Fibroblast of skin of back (primary cell): ENCODE data around the gene ZNF516.

Experiments used
- DNase-seq: peaks from one replicate; pipeline ENCODE4 v3.0.0-alpha.2; 2013

Gene ZNF516

GRCh38 chr18:76339246-76339620 lies 155.8 kb downstream of the ZNF516 start:
- DNase-seq, result no peak

DNA sequence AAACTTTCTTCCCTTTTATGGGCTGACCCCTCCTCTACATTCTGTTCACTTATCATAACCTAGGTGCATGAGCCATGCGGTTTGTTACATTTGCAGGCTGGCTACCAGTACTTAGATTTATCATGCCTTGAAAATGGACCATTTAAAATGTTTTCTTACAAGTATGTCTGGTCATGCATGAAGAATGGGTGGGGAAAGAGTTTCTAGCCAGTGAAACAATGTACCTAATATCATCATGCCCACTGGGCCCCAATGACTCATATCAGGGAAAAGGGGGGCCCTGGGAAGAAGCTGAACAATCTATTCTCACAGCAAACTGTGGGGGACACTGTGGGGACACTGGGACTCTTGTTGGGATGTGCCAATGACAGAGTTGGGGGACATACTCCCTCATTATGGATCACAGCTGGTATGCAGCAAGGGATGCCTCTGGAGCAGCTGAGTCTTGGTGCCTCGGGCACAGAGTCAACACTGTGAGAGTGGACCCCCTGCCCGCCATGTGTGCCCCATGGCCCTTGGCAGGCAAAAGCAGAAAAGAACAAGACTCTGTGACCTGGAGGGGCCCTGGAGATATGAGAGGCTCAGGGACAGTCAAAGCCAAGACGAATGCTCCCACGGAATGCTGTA lies 156.3 kb downstream of the ZNF516 start:
- DNase-seq, result no peak

GRCh38 chr18:76338088-76338487 lies 157.0 kb downstream of the ZNF516 start:
- DNase-seq, result no peak

GRCh38 chr18:76335859-76336640 lies 159.0 kb downstream of the ZNF516 start:
- DNase-seq, result no peak

DNA sequence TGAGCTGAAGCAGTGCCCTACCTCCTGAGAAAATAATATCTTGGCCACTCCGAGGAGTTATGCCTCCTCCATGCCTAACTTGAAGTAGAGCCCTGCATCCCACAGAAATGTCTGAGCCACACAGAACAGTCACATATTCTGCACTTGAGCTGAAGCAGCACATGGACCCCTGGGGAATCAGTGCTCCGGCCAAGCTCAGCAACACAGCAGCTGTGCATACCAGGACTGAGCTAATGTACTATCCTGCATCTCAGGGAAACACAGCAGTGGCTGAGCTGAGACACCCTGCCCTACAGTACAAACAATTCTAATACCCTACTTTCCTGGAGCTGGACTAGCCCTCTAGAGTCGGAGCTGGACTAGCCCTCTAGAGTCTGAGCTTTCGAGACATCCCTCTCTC lies 166.9 kb downstream of the ZNF516 start:
- DNase-seq, result no peak

DNA sequence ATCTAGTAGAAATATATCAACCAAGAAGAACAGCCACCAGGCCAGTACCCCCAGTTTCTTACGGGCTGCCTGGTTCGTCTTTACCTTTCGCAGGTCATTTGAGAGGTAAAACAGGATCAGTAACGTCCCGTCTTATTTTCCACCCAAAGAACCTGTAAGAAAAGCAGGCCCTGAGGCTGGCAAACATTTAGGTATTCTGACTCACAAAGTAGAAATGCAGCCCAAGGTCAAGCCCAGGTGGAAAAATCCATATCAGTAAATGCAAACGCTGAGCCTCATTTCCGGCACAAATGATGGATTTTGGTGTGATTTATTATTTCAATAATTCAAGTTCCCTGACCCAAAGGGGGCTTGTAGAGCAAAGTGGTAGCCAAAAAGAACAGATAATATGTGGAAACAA lies 171.2 kb downstream of the ZNF516 start:
- DNase-seq, result no peak

DNA sequence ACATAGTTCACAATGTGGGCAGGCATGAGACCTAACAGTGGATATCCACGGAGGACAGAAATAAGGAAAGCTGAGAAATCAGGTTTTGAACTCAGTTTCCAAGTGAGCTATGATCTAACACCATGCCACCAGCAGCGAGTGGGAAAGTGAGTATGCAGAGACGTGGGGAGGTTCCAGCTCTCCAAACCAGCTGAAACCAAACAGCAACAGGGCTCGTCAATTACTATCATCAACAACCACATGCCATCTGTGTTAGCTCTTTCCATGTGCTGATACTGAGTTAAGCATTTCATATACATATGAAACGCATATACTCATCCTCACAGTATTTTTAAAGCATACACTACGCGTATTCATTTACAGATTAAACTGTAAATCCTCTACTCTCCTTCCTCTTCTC lies 172.4 kb downstream of the ZNF516 start:
- no peak for DNase-seq

DNA sequence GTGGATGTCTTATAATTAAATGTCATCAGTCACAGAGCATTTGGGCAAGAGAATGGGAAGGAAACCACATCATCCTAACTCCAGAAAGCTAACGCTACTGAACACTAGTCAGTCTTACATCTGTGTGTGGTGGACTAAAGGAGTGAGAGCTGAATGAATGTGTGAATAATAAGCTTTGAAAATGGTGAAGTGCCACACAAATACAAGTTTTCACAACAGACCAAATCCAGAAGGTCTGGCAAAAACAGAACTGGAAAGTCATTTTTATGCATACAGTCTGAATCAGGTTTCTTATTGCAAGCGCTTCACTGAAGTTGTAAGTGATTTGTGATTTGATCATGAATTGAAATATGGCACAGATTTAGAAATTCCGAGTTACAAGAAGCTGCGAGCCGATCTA lies 175.7 kb downstream of the ZNF516 start:
- no peak for DNase-seq

GRCh38 chr18:76318607-76319006 lies 176.4 kb downstream of the ZNF516 start:
- DNase-seq, result no peak

DNA sequence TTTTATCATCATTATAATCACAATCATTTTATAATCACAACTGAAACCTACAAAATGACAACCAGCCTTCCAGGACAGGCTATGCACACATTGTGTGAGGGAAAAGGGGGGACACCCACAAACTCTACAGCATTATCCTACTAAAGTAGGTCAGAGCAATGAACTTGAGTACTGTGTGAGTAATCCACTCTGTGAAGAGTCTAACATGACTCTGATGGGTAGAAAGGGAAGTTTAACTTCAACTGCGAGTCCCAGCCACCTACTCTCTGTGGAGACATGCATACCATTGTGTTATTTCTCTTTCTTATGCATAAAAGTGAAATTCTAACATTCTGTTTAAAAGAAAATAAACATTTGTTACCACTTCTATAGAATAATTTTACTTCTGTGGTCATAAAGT lies 177.9 kb downstream of the ZNF516 start:
- no peak for DNase-seq

DNA sequence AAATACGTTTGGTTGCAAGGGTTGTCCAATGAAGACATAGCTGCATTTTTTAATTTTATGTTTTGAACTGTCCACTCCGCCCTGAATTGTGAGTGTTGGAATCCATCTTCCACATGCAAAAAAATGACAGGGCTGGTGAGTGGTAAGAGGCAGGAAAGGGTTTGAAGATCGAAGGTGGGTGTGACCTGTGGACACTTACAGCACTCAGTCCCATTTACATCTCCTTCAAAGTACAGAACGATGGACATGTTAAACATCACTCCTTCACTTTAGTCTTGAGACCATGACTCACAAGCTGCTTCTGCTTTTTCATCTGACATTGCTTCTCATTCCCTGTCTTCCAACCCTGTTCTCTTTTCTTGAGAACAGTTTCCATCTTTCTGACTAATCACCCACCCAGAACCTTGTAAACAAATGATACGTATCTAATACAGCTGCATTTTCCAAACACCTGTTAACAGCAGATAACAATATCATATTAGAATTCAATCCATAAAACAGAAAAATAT lies 179.3 kb downstream of the ZNF516 start:
- DNase-seq, result no peak

DNA sequence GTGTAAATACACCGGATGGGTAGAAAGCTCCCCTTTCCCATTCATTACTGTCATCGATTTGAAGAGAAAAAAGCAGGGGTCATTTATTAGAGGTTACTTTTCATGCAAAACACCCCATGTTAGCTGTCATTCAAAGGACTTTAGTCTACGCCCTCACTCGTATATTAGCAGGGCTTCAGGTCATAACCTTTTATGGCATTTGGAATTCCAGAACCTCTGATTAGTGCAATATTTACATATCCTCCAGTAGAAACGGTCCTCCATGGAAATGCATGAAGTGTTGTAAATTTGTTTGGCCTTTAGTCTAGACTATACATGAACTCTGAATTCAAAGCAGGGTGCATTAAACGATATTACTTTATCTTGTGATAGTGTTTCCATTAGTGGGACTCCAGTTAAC lies 180.5 kb downstream of the ZNF516 start:
- no peak for DNase-seq

DNA sequence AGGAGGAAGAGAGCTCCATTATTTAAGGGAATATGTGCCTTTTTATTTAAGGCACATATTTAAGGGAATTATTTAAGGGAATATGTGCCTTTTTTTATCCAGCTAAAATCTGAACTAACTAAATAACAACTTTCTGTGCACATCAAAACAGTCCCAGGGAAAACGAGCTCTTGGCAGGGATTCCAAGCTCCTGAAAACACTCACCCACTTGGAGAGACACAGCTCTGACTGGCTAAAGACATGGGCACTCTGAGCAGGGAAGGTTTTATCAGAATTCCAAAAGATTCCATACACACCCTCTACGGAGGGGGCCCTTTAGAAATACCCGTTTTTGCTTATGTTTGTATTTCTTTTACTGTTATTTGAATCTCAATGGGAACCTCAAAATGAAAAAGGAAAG lies 181.0 kb downstream of the ZNF516 start:
- no peak for DNase-seq
